Bronchial epithelial cell (primary cell): ENCODE data around the gene PRKG2. TPM values are rescaled to one million over a fixed set of nuclear protein-coding genes. Genes with fewer than 3 reads are reported as not detected.

ENCODE experiments used
- DNase-seq: peaks from one replicate; pipeline ENCODE4 v3.0.0-alpha.2; 2010; ENCODE audit warnings: low read depth
- FAIRE-seq: peaks from 2 replicates; lab custom pipeline; 2011; peaks lifted over from hg19 to GRCh38; lab: Jason Lieb, UNC
- H3K27me3 ChIP-seq: 2 replicates; pipeline ENCODE4 v1.5.1; 2011; ENCODE audit warnings: low read length; ENCODE audit not compliant: control insufficient read depth, insufficient read depth
- H3K36me3 ChIP-seq: 2 replicates; pipeline ENCODE4 v1.5.1; 2011; ENCODE audit warnings: low read length; ENCODE audit not compliant: control insufficient read depth, insufficient read depth
- H3K4me3 ChIP-seq: 2 replicates; pipeline ENCODE4 v1.5.1; 2011; ENCODE audit warnings: mild to moderate bottlenecking, low read depth, low read length, control low read depth
- total RNA-seq: library from RNA; depleted of rRNA; stranded (reverse); fragments of >200 nt; gene quantifications from 2 replicates; pipeline ENCODE4 v1.2.1, GENCODE V29; 2014
- TF ChIP-seq, protein P1 (sequence below): IDR thresholded peaks from 2 replicates; pipeline ENCODE4 v1.5.1; 2011; ENCODE audit warnings: mild to moderate bottlenecking, moderate library complexity, low read length, control low read depth, inconsistent platforms; ENCODE audit not compliant: insufficient read depth, severe bottlenecking

Gene PRKG2
- total RNA-seq, 1 donor from 2014 or later, result 5.3 TPM

DNA sequence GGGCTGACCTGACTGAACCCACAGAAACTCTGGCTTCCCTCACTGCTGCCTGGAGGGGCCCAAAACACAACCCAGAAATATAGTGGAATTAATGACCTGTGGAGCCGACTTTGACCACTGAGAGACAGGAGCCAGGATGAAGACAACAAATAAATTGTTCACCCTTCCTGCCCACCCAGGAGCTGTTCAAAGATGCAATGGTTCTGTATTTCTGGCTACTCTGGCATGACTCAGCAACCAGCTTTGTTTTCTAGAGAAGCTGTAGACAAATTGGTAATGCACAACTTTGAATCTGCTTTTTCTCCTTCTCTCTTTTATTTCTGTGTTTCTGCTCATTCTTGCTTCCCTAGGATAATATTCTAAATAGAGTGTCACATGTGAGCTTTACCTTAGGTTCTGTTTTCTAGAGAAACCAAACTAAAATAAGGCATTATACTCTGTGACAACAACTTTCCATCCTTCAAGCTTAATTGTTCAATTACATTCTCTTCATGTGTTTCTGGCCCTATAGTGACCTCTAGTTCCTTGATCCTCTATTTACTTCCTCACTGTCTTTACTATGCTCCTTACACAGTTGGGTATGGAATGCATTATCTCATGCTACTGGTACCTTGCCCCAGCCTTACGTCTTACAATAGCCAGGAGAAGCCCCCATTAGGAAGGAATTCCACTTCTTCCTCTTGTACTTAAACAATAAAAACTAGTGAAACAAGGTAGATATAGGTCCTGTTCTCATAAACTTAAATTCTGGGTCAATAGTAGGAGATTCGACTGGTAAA is 6.5 kb upstream of the PRKG2 start:
- DNase-seq, result no peak
- Histone ChIP-seq H3K4me3 (no peak overlapping the region), H3K36me3 (no peaks in the 10 kb centered on the region), H3K27me3 (no peaks in the 10 kb centered on the region)
- FAIRE-seq, result no peak
- TF ChIP-seq, protein P1, sequence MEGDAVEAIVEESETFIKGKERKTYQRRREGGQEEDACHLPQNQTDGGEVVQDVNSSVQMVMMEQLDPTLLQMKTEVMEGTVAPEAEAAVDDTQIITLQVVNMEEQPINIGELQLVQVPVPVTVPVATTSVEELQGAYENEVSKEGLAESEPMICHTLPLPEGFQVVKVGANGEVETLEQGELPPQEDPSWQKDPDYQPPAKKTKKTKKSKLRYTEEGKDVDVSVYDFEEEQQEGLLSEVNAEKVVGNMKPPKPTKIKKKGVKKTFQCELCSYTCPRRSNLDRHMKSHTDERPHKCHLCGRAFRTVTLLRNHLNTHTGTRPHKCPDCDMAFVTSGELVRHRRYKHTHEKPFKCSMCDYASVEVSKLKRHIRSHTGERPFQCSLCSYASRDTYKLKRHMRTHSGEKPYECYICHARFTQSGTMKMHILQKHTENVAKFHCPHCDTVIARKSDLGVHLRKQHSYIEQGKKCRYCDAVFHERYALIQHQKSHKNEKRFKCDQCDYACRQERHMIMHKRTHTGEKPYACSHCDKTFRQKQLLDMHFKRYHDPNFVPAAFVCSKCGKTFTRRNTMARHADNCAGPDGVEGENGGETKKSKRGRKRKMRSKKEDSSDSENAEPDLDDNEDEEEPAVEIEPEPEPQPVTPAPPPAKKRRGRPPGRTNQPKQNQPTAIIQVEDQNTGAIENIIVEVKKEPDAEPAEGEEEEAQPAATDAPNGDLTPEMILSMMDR, result no peak

DNA sequence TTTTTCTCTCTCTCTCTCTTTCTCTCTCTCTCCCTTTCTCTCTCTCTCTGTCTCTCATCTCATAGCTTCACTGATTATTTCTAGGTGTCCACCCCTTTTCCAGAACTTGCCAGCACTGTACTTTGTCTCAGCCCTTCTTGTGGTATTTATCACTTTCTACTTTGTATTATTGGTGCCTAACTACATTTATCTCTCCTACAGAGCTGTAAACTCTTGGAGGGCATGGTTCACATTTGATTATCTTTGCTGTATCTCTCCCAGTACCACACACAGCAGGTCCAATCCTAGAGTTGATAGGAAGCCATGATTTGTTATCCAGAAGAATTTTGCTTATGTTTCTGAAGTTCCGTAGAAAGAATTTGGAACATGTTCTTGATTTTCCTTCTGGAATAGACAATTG is 5.2 kb upstream of the PRKG2 start:
- no peak overlapping the region for H3K4me3 ChIP-seq
- peaks cover 2% of the 10 kb centered on the region for H3K27me3 ChIP-seq
- FAIRE-seq (no peak), DNase-seq (no peak)
- TF ChIP-seq, protein P1, result no peak
- H3K36me3 ChIP-seq, result no peaks in the 10 kb centered on the region

DNA sequence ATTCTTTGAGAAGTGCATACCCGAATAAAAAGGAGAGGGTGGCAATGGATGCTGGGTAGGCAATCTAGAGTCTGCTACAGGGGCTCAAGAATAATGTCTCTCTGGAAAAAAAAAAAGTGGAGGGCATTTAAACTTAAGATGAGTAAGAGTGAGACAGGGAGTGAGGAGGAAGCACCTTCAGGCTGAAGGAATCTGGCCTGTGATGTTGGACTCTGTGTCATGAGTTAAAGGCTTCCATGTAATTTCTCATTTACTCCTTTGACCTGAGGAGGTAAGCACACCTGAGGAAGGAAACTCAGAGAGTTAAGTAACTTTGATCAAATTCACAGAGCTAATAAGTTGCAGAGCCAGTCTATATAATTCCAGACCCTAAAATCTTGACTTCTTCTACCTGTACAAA is 3.2 kb upstream of the PRKG2 start:
- DNase-seq, result peak; percentile 21
- peaks cover 17% of the 10 kb centered on the region for H3K27me3 ChIP-seq
- TF ChIP-seq, protein P1, result no peak
- no peaks in the 10 kb centered on the region for H3K36me3 ChIP-seq
- H3K4me3 ChIP-seq, result no peak overlapping the region
- no peak for FAIRE-seq

DNA sequence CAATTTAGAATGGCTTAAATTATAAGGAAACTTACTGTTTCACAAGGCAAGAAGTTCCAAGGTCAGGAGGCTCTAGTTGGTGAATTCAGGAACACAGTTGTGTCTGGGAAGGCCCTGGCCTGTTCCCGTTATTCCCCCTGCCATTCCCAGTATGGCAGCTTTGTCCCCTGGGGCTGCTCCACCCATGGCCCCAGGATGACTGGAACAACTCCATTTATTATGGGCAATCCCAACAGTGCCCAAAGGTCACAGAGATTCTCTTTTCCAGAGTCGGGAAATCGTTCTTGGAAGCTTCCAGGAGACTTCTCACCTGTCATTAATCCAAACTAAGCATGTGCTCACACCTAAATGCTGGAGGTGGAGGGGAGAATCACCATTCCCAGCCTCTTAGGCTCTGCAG is 2.8 kb upstream of the PRKG2 start:
- TF ChIP-seq, protein P1, result no peak
- Histone ChIP-seq H3K27me3 (peaks cover 19% of the 10 kb centered on the region), H3K4me3 (no peak overlapping the region), H3K36me3 (no peaks in the 10 kb centered on the region)
- DNase-seq (no peak), FAIRE-seq (no peak)

DNA sequence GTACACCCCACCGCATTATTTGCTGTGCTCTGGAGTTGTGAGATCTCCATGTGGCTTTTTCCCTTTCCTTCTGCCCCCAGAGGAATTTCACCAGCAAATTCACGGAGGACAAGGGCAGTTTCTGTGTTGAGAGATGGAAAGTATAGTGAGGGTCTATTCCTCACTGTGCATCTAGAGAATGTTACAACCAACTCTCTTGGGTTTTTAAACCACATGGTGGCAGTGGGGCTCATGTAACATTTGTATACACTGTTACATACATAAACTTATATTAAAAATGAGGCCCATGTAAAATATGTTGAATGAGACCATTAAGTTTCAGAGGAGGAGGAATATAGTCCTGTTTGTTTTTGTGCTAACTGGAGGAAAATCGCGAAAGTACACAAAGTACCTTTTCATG is 909 bp upstream of the PRKG2 start:
- peaks cover 19% of the 10 kb centered on the region for H3K27me3 ChIP-seq
- no peak for DNase-seq
- TF ChIP-seq, protein P1, result no peak
- H3K36me3 ChIP-seq, result no peaks in the 10 kb centered on the region
- no peak overlapping the region for H3K4me3 ChIP-seq
- FAIRE-seq, result no peak
